ENCODE data around the gene OSBPL5. TPM values are rescaled to one million over a fixed set of nuclear protein-coding genes. Genes with fewer than 3 reads are reported as not detected.
"Not testable (repeated sequence)": the region's sequence is repeated elsewhere in the genome, so short reads cannot be mapped to it uniquely, and the experiment has no call there.

Gene OSBPL5
- total and polyA plus RNA-seq, 2 donors = 22.4 to 40.5 TPM

- not testable (repeated sequence) for DNase-seq (ENCODE audit: extremely low spot score); H3K36me3 ChIP-seq (ENCODE audit: insufficient read depth); H3K4me1 ChIP-seq (ENCODE audit: insufficient read depth); H3K4me3 ChIP-seq (ENCODE audit: low read depth, low read length); H3K27ac ChIP-seq (ENCODE audit: low read depth)
- WGBS = 78% methylated on average over 17 of the region's 17 CpGs
Measured at GRCh38 chr11:3168742-3169254, 3.7 kb upstream of the OSBPL5 start.

GRCh38 chr11:3167143-3168119, 2.3 kb upstream of the OSBPL5 start:
- WGBS = 83% methylated on average over 20 of the region's 20 CpGs
- peaks cover 2% of the 10 kb centered on the region for H3K4me1 ChIP-seq (ENCODE audit: insufficient read depth)
- H3K27ac ChIP-seq (ENCODE audit: low read depth) = no peak overlapping the region
- H3K36me3 ChIP-seq (ENCODE audit: insufficient read depth) = no peaks in the 10 kb centered on the region
- no peak overlapping the region for H3K4me3 ChIP-seq (ENCODE audit: low read depth, low read length)
- DNase-seq (ENCODE audit: extremely low spot score) = no peak

- H3K36me3 ChIP-seq (ENCODE audit: insufficient read depth) = no peaks in the 10 kb centered on the region
- H3K27ac ChIP-seq (ENCODE audit: low read depth) = no peak overlapping the region
- no peak overlapping the region for H3K4me3 ChIP-seq (ENCODE audit: low read depth, low read length)
- no peak for DNase-seq (ENCODE audit: extremely low spot score)
- H3K4me1 ChIP-seq (ENCODE audit: insufficient read depth) = peaks cover 2% of the 10 kb centered on the region
- 91% methylated on average over 25 of the region's 25 CpGs for WGBS
Measured at GRCh38 chr11:3166268-3167142, 1.4 kb upstream of the OSBPL5 start.

GRCh38 chr11:3165916-3166267, 782 bp upstream of the OSBPL5 start:
- no peak for DNase-seq (ENCODE audit: extremely low spot score)
- no peak overlapping the region for H3K27ac ChIP-seq (ENCODE audit: low read depth)
- no peaks in the 10 kb centered on the region for H3K36me3 ChIP-seq (ENCODE audit: insufficient read depth)
- H3K4me1 ChIP-seq (ENCODE audit: insufficient read depth) = peaks cover 2% of the 10 kb centered on the region
- WGBS = 87% methylated on average over 5 of the region's 5 CpGs
- H3K4me3 ChIP-seq (ENCODE audit: low read depth, low read length) = no peak overlapping the region

- H3K27ac ChIP-seq (ENCODE audit: low read depth) = peak overlapping the region; percentile 42
- no peaks in the 10 kb centered on the region for H3K36me3 ChIP-seq (ENCODE audit: insufficient read depth)
- H3K4me1 ChIP-seq (ENCODE audit: insufficient read depth) = peaks cover 2% of the 10 kb centered on the region
- 2% methylated on average over 46 of the region's 46 CpGs for WGBS
- DNase-seq (ENCODE audit: extremely low spot score) = no peak
- peak overlapping the region; percentile 83 for H3K4me3 ChIP-seq (ENCODE audit: low read depth, low read length)
Measured at GRCh38 chr11:3164552-3165151, 458 bp downstream of the OSBPL5 start.

- Histone ChIP-seq H3K27ac (ENCODE audit: low read depth) (peak overlapping the region; percentile 42), H3K4me3 (ENCODE audit: low read depth, low read length) (peak overlapping the region; percentile 83), H3K4me1 (ENCODE audit: insufficient read depth) (peaks cover 2% of the 10 kb centered on the region), H3K36me3 (ENCODE audit: insufficient read depth) (no peaks in the 10 kb centered on the region)
- DNase-seq (ENCODE audit: extremely low spot score) = no peak
- 6% methylated on average over 13 of the region's 13 CpGs for WGBS
Measured at GRCh38 chr11:3164138-3164551, 965 bp downstream of the OSBPL5 start.

- Histone ChIP-seq H3K27ac (ENCODE audit: low read depth) (peak overlapping the region; percentile 2), H3K4me1 (ENCODE audit: insufficient read depth) (peaks cover 2% of the 10 kb centered on the region), H3K4me3 (ENCODE audit: low read depth, low read length) (peak overlapping the region; percentile 83), H3K36me3 (ENCODE audit: insufficient read depth) (no peaks in the 10 kb centered on the region)
- WGBS = 60% methylated on average over 15 of the region's 15 CpGs
- no peak for DNase-seq (ENCODE audit: extremely low spot score)
Measured at GRCh38 chr11:3163241-3163981, 1.7 kb downstream of the OSBPL5 start.

GRCh38 chr11:3162410-3163240, 2.5 kb downstream of the OSBPL5 start:
- no peak overlapping the region for H3K4me3 ChIP-seq (ENCODE audit: low read depth, low read length)
- no peaks in the 10 kb centered on the region for H3K36me3 ChIP-seq (ENCODE audit: insufficient read depth)
- H3K4me1 ChIP-seq (ENCODE audit: insufficient read depth) = peaks cover 2% of the 10 kb centered on the region
- no peak overlapping the region for H3K27ac ChIP-seq (ENCODE audit: low read depth)
- no peak for DNase-seq (ENCODE audit: extremely low spot score)
- WGBS = 79% methylated on average over 21 of the region's 21 CpGs

GRCh38 chr11:3161720-3162409, 3.2 kb downstream of the OSBPL5 start:
- WGBS = 82% methylated on average over 7 of the region's 7 CpGs
- no peak overlapping the region for H3K27ac ChIP-seq (ENCODE audit: low read depth)
- peaks cover 2% of the 10 kb centered on the region for H3K4me1 ChIP-seq (ENCODE audit: insufficient read depth)
- no peak for DNase-seq (ENCODE audit: extremely low spot score)
- H3K36me3 ChIP-seq (ENCODE audit: insufficient read depth) = no peaks in the 10 kb centered on the region
- H3K4me3 ChIP-seq (ENCODE audit: low read depth, low read length) = no peak overlapping the region

GRCh38 chr11:3161309-3161708, 3.8 kb downstream of the OSBPL5 start:
- Histone ChIP-seq H3K27ac (ENCODE audit: low read depth) (no peak overlapping the region), H3K36me3 (ENCODE audit: insufficient read depth) (no peaks in the 10 kb centered on the region), H3K4me1 (ENCODE audit: insufficient read depth) (peaks cover 2% of the 10 kb centered on the region), H3K4me3 (ENCODE audit: low read depth, low read length) (no peak overlapping the region)
- WGBS = 78% methylated on average over 14 of the region's 14 CpGs
- no peak for DNase-seq (ENCODE audit: extremely low spot score)

- peak; percentile 81 for DNase-seq (ENCODE audit: extremely low spot score)
- no peaks in the 10 kb centered on the region for H3K36me3 ChIP-seq (ENCODE audit: insufficient read depth)
- peaks cover under 1% of the 10 kb centered on the region for H3K4me1 ChIP-seq (ENCODE audit: insufficient read depth)
- 4% methylated on average over 48 of the region's 48 CpGs for WGBS
- peak overlapping the region; percentile 46 for H3K4me3 ChIP-seq (ENCODE audit: low read depth, low read length)
- peak overlapping the region; percentile 70 for H3K27ac ChIP-seq (ENCODE audit: low read depth)
Measured at GRCh38 chr11:3160252-3161031, 4.7 kb downstream of the OSBPL5 start.

Measured in urinary bladder (tissue), 4 donors.